ENCODE data around the gene PAEP.

PAEP gene

DNA sequence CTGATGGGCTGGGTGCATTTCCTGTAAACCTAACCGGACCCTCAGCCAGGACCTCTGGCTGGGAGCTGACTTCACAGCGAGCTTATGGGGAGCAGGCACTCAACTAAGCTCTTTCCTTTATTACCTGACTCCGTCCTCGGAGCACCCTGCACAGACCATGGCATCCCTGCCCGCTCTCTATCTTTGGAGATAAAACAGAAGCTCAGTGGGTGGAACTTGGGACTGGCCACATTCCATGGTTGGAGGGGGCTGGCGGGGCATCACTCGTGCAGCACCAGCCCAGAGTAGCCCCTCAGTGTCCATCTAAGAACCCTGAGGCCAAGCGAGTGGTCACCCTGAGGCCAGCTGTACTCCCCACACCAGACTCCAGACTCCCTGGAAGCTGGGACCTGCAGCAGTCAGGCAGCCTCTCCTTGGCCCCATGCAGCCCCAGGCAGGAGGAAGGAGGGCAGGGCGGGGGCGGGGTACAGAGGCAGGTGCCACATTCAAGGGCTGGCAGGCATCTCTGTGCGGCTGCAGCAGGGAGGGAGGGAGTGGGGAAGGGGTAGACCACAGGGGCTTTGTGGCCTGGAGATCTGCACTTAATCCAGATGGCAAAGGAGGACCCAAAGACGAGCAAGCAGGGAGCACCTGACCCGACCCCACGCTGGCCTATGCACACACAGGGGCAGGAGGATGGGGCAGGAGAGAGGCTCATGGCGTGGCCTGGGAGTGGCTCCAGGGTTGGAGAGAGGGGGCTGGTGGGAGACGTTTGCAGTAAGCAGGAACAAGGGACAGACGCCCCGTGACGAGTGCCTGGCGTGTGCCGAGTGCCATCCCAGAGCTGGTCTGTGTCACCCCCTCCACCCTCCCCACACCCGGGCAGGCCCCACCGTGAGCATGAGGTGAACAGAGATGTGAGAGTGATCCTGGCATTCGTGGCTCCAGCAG lies 51.7 kb downstream of the PAEP start:
- Histone ChIP-seq H3K4me3 (ENCODE audit: insufficient read depth, low read depth, low read length, poor library complexity, severe bottlenecking) (no peak overlapping the region), H3K4me1 (ENCODE audit: control insufficient read depth, insufficient read depth, low read length, poor library complexity, severe bottlenecking) (no peaks in the 10 kb centered on the region), H3K27me3 (replicated peaks; ENCODE audit: control insufficient read depth, insufficient read depth, low read length, poor library complexity, severe bottlenecking) (no peaks in the 10 kb centered on the region), H3K27ac (ENCODE audit: insufficient read depth, low read length, poor library complexity, severe bottlenecking) (no peak overlapping the region), H3K9me3 (ENCODE audit: control insufficient read depth, low read length) (no peaks in the 10 kb centered on the region), H3K36me3 (ENCODE audit: control insufficient read depth, insufficient read depth, low read length) (no peaks in the 10 kb centered on the region)
- DNase-seq, result no peak

DNA sequence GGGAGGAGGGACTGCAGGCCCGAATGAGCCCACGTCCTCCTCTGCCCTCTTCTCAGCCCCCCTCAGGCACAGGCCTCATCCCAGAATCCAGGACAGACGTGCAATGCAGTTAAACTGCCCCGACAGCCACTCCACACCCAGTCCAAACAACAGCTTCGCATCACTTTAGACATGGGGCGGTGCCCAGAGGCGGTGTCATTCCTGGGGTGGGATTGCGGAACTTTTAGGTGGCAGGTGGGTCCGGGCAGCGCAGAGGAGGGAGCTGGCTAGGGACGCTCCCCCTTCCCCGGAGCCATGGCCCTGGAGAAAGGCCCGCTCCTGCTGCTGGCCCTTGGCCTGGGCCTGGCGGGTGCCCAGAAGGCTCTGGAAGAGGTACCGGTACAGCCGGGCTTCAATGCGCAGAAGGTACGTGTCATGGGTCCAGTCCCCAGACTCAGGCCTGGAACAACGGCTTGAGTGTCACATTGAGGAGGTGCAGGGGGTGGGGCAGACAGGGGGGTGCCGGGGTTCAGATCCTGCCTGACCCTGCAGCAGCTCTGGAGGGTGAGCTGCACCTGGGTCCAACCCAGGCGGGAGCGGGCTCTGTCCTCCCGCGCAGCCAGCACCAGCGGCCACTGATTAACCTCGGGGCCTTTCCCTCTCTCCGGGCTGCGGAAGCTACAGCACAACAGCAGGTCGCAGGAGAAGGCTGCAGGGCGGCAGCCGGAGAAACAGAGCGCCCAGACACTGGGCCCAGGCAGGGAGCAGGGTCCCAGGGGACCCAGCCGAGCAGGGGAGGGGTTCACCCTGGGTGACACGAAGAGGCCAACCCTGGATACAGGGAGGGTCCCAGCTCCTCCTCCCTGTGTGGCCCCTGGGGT lies 52.6 kb downstream of the PAEP start:
- H3K27ac ChIP-seq (ENCODE audit: insufficient read depth, low read length, poor library complexity, severe bottlenecking), result no peak overlapping the region
- no peaks in the 10 kb centered on the region for H3K9me3 ChIP-seq (ENCODE audit: control insufficient read depth, low read length)
- H3K36me3 ChIP-seq (ENCODE audit: control insufficient read depth, insufficient read depth, low read length), result no peaks in the 10 kb centered on the region
- no peaks in the 10 kb centered on the region for H3K27me3 ChIP-seq (replicated peaks; ENCODE audit: control insufficient read depth, insufficient read depth, low read length, poor library complexity, severe bottlenecking)
- H3K4me1 ChIP-seq (ENCODE audit: control insufficient read depth, insufficient read depth, low read length, poor library complexity, severe bottlenecking), result no peaks in the 10 kb centered on the region
- DNase-seq, result no peak
- no peak overlapping the region for H3K4me3 ChIP-seq (ENCODE audit: insufficient read depth, low read depth, low read length, poor library complexity, severe bottlenecking)

DNA sequence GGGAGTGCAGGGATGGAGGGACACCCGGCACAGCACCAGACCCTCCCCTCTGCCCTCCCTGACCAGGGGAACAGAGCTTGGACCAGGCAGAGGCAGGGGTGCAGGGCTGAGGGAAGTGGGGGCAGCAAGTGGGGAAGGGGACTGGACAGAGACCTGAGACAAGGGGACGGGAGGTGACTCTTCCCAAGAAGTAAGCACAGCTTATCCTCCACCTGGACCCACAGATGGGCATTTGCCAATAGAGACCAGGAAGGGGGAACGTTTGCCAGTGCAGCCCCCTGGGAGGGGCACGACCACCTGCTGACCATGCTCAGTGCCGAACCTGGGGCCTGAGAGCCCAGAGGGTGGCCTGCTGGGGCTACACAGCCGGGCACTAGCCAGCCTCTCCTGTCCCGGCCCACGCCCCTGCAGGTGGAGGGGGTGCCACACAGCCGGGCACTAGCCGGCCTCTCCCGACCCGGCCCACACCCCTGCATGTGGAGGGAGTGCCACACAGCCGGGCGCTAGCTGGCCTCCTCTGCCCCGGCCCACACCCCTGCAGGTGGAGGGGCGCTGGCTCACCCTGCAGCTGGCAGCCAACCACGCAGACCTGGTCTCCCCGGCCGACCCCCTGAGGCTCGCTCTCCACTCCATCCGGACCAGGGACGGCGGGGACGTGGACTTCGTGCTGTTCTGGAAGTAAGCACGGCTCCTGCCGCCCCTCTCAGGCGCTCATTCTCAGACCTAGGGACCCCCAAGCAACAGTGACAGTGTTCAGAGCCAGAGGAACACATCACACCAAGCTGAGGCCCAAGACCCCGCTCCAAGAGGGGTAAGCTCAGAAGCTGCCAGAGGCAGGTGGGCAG lies 53.5 kb downstream of the PAEP start:
- no peaks in the 10 kb centered on the region for H3K36me3 ChIP-seq (ENCODE audit: control insufficient read depth, insufficient read depth, low read length)
- H3K27ac ChIP-seq (ENCODE audit: insufficient read depth, low read length, poor library complexity, severe bottlenecking), result no peak overlapping the region
- no peaks in the 10 kb centered on the region for H3K27me3 ChIP-seq (replicated peaks; ENCODE audit: control insufficient read depth, insufficient read depth, low read length, poor library complexity, severe bottlenecking)
- no peaks in the 10 kb centered on the region for H3K9me3 ChIP-seq (ENCODE audit: control insufficient read depth, low read length)
- DNase-seq, result no peak
- no peaks in the 10 kb centered on the region for H3K4me1 ChIP-seq (ENCODE audit: control insufficient read depth, insufficient read depth, low read length, poor library complexity, severe bottlenecking)
- no peak overlapping the region for H3K4me3 ChIP-seq (ENCODE audit: insufficient read depth, low read depth, low read length, poor library complexity, severe bottlenecking)

DNA sequence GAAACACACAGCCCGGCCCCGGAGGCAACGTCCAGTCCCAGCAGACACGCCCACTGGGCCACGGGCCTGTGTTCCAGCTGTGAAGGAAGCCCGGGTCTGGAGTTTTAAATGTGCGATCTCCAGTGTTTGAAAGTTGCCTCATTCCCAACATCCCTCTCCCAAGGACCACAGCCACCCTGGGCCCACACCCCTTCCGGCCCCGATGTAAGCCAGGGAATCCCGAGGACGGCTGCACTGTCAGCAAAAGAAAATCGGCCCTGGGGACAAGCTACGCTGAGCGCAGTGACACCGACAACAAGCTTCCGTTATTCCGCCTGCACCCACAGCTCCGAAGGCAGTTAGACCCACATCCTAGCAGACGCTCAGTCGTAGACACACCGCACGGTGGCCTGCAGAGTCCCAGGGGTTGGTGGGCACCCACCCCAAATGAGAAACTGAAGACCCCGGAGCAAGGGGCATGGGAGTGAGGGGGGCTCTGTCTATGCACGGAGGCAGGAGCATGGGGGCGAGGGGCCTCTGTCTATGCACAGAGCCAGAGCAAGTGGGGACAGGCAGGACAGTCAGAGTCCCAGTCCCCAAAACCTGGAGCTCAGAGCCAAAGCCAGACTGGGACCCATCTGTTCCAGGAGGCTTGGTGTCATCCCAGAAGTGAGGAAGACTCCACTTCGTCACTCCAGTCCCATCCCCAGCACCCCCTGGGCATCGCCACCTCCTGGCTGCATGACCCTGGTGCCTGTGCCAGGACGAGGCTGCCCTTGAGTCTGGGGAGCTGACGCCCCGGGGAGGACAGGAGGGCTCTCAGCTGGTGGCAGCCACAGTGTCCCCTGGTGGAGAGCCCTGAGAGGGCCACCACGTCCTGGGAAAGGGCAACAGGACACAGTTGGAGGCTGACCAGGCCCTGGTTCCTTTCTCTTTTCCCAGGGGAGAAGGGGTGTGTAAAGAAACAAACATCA lies 54.4 kb downstream of the PAEP start:
- H3K27ac ChIP-seq (ENCODE audit: insufficient read depth, low read length, poor library complexity, severe bottlenecking), result no peak overlapping the region
- no peaks in the 10 kb centered on the region for H3K4me1 ChIP-seq (ENCODE audit: control insufficient read depth, insufficient read depth, low read length, poor library complexity, severe bottlenecking)
- DNase-seq, result no peak
- no peak overlapping the region for H3K4me3 ChIP-seq (ENCODE audit: insufficient read depth, low read depth, low read length, poor library complexity, severe bottlenecking)
- H3K27me3 ChIP-seq (replicated peaks; ENCODE audit: control insufficient read depth, insufficient read depth, low read length, poor library complexity, severe bottlenecking), result no peaks in the 10 kb centered on the region
- no peaks in the 10 kb centered on the region for H3K36me3 ChIP-seq (ENCODE audit: control insufficient read depth, insufficient read depth, low read length)
- no peaks in the 10 kb centered on the region for H3K9me3 ChIP-seq (ENCODE audit: control insufficient read depth, low read length)

All from effector memory CD4-positive, alpha-beta T cell (primary cell).